ENCODE data around the gene ATP4B.
"Not testable (repeated sequence)": the region's sequence is repeated elsewhere in the genome, so short reads cannot be mapped to it uniquely, and the experiment has no call there.

ATP4B gene

GRCh38 chr13:113638806-113639205 is 19.2 kb downstream of the ATP4B start:
- no peak for DNase-seq

- DNase-seq: no peak
Measured at GRCh38 chr13:113638173-113638746, 19.7 kb downstream of the ATP4B start.

GRCh38 chr13:113637262-113638160 is 20.5 kb downstream of the ATP4B start:
- DNase-seq: no peak

- no peak for DNase-seq
Measured at GRCh38 chr13:113636266-113636963, 21.6 kb downstream of the ATP4B start.

GRCh38 chr13:113635709-113636108 is 22.3 kb downstream of the ATP4B start:
- no peak for DNase-seq

- DNase-seq: no peak
Measured at GRCh38 chr13:113635048-113635420, 23.0 kb downstream of the ATP4B start.

- no peak for DNase-seq
Measured at GRCh38 chr13:113634279-113635047, 23.5 kb downstream of the ATP4B start.

GRCh38 chr13:113633485-113633873 is 24.5 kb downstream of the ATP4B start:
- DNase-seq: no peak

- no peak for DNase-seq
Measured at GRCh38 chr13:113632706-113633484, 25.1 kb downstream of the ATP4B start.

- no peak for DNase-seq
Measured at GRCh38 chr13:113631341-113632095, 26.5 kb downstream of the ATP4B start.

GRCh38 chr13:113630804-113631203 is 27.2 kb downstream of the ATP4B start:
- no peak for DNase-seq

- no peak for DNase-seq
Measured at GRCh38 chr13:113630296-113630695, 27.7 kb downstream of the ATP4B start.

GRCh38 chr13:113629866-113630265 is 28.1 kb downstream of the ATP4B start:
- no peak for DNase-seq

GRCh38 chr13:113628291-113629270 is 29.4 kb downstream of the ATP4B start:
- DNase-seq: no peak

- no peak for DNase-seq
Measured at GRCh38 chr13:113627136-113627535, 30.9 kb downstream of the ATP4B start.

- no peak for DNase-seq
Measured at GRCh38 chr13:113625965-113626721, 31.9 kb downstream of the ATP4B start.

GRCh38 chr13:113624640-113625304 is 33.2 kb downstream of the ATP4B start:
- not testable (repeated sequence) for DNase-seq

- DNase-seq: no peak
Measured at GRCh38 chr13:113624235-113624587, 33.8 kb downstream of the ATP4B start.
